Fibroblast of villous mesenchyme (primary cell): ENCODE data around the gene TNFRSF1B. TPM values are rescaled to one million over a fixed set of nuclear protein-coding genes. Genes with fewer than 3 reads are reported as not detected.

Experiments
- DNase-seq: peaks from one replicate; pipeline ENCODE4 v3.0.0-alpha.2; 2010; ENCODE audit warnings: low read depth
- H3K4me3 ChIP-seq: 2 replicates; pipeline ENCODE4 v1.5.1; 2011; ENCODE audit warnings: low read depth, mild to moderate bottlenecking, low read length
- CTCF ChIP-seq: IDR thresholded peaks from 2 replicates; pipeline ENCODE4 v1.5.1; 2012; ENCODE audit warnings: low read depth, mild to moderate bottlenecking, low read length; ENCODE audit not compliant: insufficient read depth
- total RNA-seq: library from RNA; depleted of rRNA; stranded (reverse); fragments of >200 nt; gene quantifications from 2 replicates; pipeline ENCODE4 v1.2.3, GENCODE V29; 2012

TNFRSF1B gene
- total RNA-seq, 1 donor, result 25.9 TPM

GRCh38 chr1:12151465-12151864 is 15.3 kb upstream of the TNFRSF1B start:
- no peak for DNase-seq
- no peak for TF ChIP-seq CTCF
- H3K4me3 ChIP-seq, result no peak overlapping the region

GRCh38 chr1:12152113-12152891 is 14.5 kb upstream of the TNFRSF1B start:
- no peak for DNase-seq
- TF ChIP-seq CTCF, result no peak
- H3K4me3 ChIP-seq, result no peak overlapping the region

GRCh38 chr1:12153181-12153785 is 13.5 kb upstream of the TNFRSF1B start:
- no peak overlapping the region for H3K4me3 ChIP-seq
- peak; percentile 78 for DNase-seq
- TF ChIP-seq CTCF, result no peak

GRCh38 chr1:12155328-12155727 is 11.5 kb upstream of the TNFRSF1B start:
- no peak for DNase-seq
- no peak overlapping the region for H3K4me3 ChIP-seq
- no peak for TF ChIP-seq CTCF

- no peak overlapping the region for H3K4me3 ChIP-seq
- no peak for DNase-seq
- no peak for TF ChIP-seq CTCF
Observed at GRCh38 chr1:12157366-12158231, 9.2 kb upstream of the TNFRSF1B start.

- no peak for TF ChIP-seq CTCF
- no peak for DNase-seq
- H3K4me3 ChIP-seq, result no peak overlapping the region
Observed at GRCh38 chr1:12158357-12159092, 8.3 kb upstream of the TNFRSF1B start.
